ENCODE data around the gene ZMAT5.

Gene ZMAT5

DNA sequence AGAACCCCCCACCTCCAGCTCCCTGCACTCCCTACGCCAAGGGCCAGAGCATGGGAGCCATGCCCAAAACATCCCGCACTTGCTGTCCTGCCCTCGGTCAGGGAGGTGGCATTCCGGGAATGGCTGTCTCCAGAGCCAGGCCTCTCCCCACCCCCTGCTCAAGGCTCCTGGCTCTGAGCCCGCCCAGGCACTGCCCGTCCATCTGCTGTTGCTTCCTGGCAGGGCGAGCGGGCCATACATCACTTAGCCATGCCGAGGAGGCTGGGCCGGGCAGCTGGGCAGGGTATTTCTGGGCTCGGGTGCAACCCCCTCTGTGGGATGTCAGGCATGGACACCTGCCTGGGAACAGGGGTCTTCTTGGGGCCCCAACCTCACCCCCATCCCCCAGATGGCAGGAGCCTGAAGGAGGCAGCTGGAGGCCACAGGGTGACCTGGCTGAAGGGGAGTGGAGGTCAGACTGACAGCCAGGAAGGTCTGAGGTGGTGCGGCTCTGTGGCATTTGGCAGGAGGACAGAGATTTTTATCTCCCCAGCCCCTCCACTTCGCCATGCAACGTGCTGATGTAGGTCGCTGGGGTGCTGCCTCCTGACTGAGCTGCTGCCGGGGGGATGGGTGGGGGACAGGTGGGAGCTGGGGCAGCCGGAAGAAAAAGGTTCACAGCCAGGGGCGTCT is 55.7 kb downstream of the ZMAT5 start:
- Histone ChIP-seq H4K20me1 (ENCODE audit: low read depth, low read length) (no peaks in the 10 kb centered on the region), H3K36me3 (ENCODE audit: low read length) (no peaks in the 10 kb centered on the region), H3F3A (ENCODE audit: insufficient read depth) (no peaks in the 10 kb centered on the region), H3K9me2 (replicated peaks; ENCODE audit: insufficient read depth, low read length) (no peaks in the 10 kb centered on the region), H3K79me2 (ENCODE audit: insufficient read depth, low read length) (no peaks in the 10 kb centered on the region), H3K27ac (ENCODE audit: low read depth, low read length) (no peak overlapping the region), H3K9me3 (ENCODE audit: insufficient read depth, low read length) (no peaks in the 10 kb centered on the region), H2AFZ (ENCODE audit: low read depth, low read length, severe bottlenecking) (no peak overlapping the region), H3K4me2 (ENCODE audit: low read depth, low read length, poor library complexity, severe bottlenecking) (no peak overlapping the region), H3K9ac (ENCODE audit: low read length) (no peak overlapping the region), H3K27me3 (ENCODE audit: low read length) (no peaks in the 10 kb centered on the region), H3K4me3 (ENCODE audit: insufficient read depth, low read length, poor library complexity, severe bottlenecking) (no peak overlapping the region)
- TF ChIP-seq EZH2phosphoT487 (conservative IDR thresholded peaks at IDR 0.05; ENCODE audit: low read length) = no peak
- TF ChIP-seq, protein P1, sequence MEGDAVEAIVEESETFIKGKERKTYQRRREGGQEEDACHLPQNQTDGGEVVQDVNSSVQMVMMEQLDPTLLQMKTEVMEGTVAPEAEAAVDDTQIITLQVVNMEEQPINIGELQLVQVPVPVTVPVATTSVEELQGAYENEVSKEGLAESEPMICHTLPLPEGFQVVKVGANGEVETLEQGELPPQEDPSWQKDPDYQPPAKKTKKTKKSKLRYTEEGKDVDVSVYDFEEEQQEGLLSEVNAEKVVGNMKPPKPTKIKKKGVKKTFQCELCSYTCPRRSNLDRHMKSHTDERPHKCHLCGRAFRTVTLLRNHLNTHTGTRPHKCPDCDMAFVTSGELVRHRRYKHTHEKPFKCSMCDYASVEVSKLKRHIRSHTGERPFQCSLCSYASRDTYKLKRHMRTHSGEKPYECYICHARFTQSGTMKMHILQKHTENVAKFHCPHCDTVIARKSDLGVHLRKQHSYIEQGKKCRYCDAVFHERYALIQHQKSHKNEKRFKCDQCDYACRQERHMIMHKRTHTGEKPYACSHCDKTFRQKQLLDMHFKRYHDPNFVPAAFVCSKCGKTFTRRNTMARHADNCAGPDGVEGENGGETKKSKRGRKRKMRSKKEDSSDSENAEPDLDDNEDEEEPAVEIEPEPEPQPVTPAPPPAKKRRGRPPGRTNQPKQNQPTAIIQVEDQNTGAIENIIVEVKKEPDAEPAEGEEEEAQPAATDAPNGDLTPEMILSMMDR (IDR thresholded peaks at IDR 0.05; ENCODE audit: insufficient read depth, low read length, poor library complexity, severe bottlenecking) = no peak

DNA sequence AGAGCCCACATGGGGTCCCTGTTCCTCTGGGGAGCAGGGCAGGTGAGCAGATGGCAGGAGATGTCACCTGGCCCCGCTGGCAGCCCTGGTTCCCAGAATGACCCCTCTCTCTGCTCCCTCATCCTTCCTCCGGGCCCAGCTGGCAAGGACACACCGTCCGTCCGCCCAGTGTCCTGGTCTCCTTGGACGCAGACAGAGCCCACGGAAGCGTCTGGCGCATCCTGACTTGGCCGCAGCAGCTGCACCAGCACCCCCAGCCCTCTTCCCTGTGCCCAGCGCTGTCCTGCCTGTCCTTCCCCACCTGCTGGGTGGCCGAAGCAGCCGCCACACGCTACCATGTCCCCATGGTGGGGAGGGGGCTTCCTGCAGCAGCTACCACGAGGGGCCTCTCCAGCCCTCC is 56.6 kb downstream of the ZMAT5 start:
- Histone ChIP-seq H4K20me1 (ENCODE audit: low read depth, low read length) (no peaks in the 10 kb centered on the region), H3K9me2 (replicated peaks; ENCODE audit: insufficient read depth, low read length) (no peaks in the 10 kb centered on the region), H3K9me3 (ENCODE audit: insufficient read depth, low read length) (no peaks in the 10 kb centered on the region), H2AFZ (ENCODE audit: low read depth, low read length, severe bottlenecking) (no peak overlapping the region), H3K4me3 (ENCODE audit: insufficient read depth, low read length, poor library complexity, severe bottlenecking) (no peak overlapping the region), H3K79me2 (ENCODE audit: insufficient read depth, low read length) (no peaks in the 10 kb centered on the region), H3K36me3 (ENCODE audit: low read length) (no peaks in the 10 kb centered on the region), H3K4me2 (ENCODE audit: low read depth, low read length, poor library complexity, severe bottlenecking) (no peak overlapping the region), H3K27me3 (ENCODE audit: low read length) (no peaks in the 10 kb centered on the region), H3F3A (ENCODE audit: insufficient read depth) (no peaks in the 10 kb centered on the region), H3K9ac (ENCODE audit: low read length) (no peak overlapping the region), H3K27ac (ENCODE audit: low read depth, low read length) (no peak overlapping the region)
- TF ChIP-seq, protein P1 (IDR thresholded peaks at IDR 0.05; ENCODE audit: insufficient read depth, low read length, poor library complexity, severe bottlenecking) = no peak
- no peak for TF ChIP-seq EZH2phosphoT487 (conservative IDR thresholded peaks at IDR 0.05; ENCODE audit: low read length)

DNA sequence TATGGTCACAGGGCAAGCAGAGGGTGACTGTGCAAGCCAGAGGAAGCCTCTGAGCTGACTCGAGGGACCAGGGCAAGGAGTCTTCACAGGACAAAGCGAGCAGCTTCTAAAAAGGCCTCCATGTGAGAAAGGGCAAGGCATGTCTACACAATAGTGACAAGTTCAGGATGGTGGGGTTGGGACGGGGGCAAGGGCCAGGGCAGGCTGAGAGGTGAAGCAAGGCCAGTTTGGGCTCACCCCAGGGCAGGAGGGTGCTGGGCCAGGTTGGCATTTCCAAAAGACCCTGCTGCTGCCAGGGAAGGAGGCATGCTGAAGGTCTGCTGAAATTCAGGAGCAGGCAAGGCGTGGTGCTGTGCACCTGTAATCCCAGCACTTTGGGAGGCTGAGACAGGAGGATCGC is 59.3 kb downstream of the ZMAT5 start:
- Histone ChIP-seq H3K79me2 (ENCODE audit: insufficient read depth, low read length) (no peaks in the 10 kb centered on the region), H3K9me3 (ENCODE audit: insufficient read depth, low read length) (no peaks in the 10 kb centered on the region), H3K9me2 (replicated peaks; ENCODE audit: insufficient read depth, low read length) (no peaks in the 10 kb centered on the region), H4K20me1 (ENCODE audit: low read depth, low read length) (no peaks in the 10 kb centered on the region), H3F3A (ENCODE audit: insufficient read depth) (no peaks in the 10 kb centered on the region), H3K27me3 (ENCODE audit: low read length) (no peaks in the 10 kb centered on the region), H3K4me3 (ENCODE audit: insufficient read depth, low read length, poor library complexity, severe bottlenecking) (no peak overlapping the region), H3K27ac (ENCODE audit: low read depth, low read length) (no peak overlapping the region), H3K9ac (ENCODE audit: low read length) (no peak overlapping the region), H2AFZ (ENCODE audit: low read depth, low read length, severe bottlenecking) (no peak overlapping the region), H3K36me3 (ENCODE audit: low read length) (no peaks in the 10 kb centered on the region), H3K4me2 (ENCODE audit: low read depth, low read length, poor library complexity, severe bottlenecking) (no peak overlapping the region)
- TF ChIP-seq, protein P1 (IDR thresholded peaks at IDR 0.05; ENCODE audit: insufficient read depth, low read length, poor library complexity, severe bottlenecking) = no peak
- no peak for TF ChIP-seq EZH2phosphoT487 (conservative IDR thresholded peaks at IDR 0.05; ENCODE audit: low read length)

Data from SU-DHL-6 (cell line).